CMK (cell line): ENCODE data around the gene OXSR1.
"Not testable (repeated sequence)": the region's sequence is repeated elsewhere in the genome, so short reads cannot be mapped to it uniquely, and the experiment has no call there.

Source experiments
- DNase-seq: peaks from one replicate; pipeline ENCODE4 v3.0.0-alpha.2; 2010; ENCODE audit warnings: low read depth

The OXSR1 gene

GRCh38 chr3:38226273-38226672 lies 60.9 kb downstream of the OXSR1 start:
- no peak for DNase-seq

GRCh38 chr3:38227989-38228388 lies 62.7 kb downstream of the OXSR1 start:
- DNase-seq: no peak

GRCh38 chr3:38229036-38229435 lies 63.7 kb downstream of the OXSR1 start:
- DNase-seq: no peak

- DNase-seq: no peak
These were observed 67.4 kb downstream of the OXSR1 start for GRCh38 chr3:38232701-38233100.

GRCh38 chr3:38235466-38235865 lies 70.1 kb downstream of the OXSR1 start:
- no peak for DNase-seq

- DNase-seq: no peak
These were observed 73.2 kb downstream of the OXSR1 start for GRCh38 chr3:38238416-38239008.

GRCh38 chr3:38242812-38243211 lies 77.5 kb downstream of the OXSR1 start:
- not testable (repeated sequence) for DNase-seq

GRCh38 chr3:38245930-38246329 lies 80.6 kb downstream of the OXSR1 start:
- no peak for DNase-seq

- DNase-seq: no peak
These were observed 82.2 kb downstream of the OXSR1 start for GRCh38 chr3:38247366-38248035.

- DNase-seq: no peak
These were observed 84.9 kb downstream of the OXSR1 start for GRCh38 chr3:38250198-38250597.

- DNase-seq: no peak
These were observed 85.9 kb downstream of the OXSR1 start for GRCh38 chr3:38251197-38251596.

- no peak for DNase-seq
These were observed 88.4 kb downstream of the OXSR1 start for GRCh38 chr3:38253704-38254103.

GRCh38 chr3:38254872-38255271 lies 89.5 kb downstream of the OXSR1 start:
- no peak for DNase-seq

GRCh38 chr3:38255627-38256026 lies 90.3 kb downstream of the OXSR1 start:
- no peak for DNase-seq

GRCh38 chr3:38257583-38257982 lies 92.2 kb downstream of the OXSR1 start:
- no peak for DNase-seq

GRCh38 chr3:38260474-38260873 lies 95.1 kb downstream of the OXSR1 start:
- DNase-seq: no peak

- no peak for DNase-seq
These were observed 99.0 kb downstream of the OXSR1 start for GRCh38 chr3:38264353-38264771.

- no peak for DNase-seq
These were observed 99.4 kb downstream of the OXSR1 start for GRCh38 chr3:38264779-38265178.

- no peak for DNase-seq
These were observed 100.4 kb downstream of the OXSR1 start, which contains the start of gene SLC22A13 for GRCh38 chr3:38265604-38266307. SLC22A13 (plus strand) TSS chr3:38265812; CDS start chr3:38265861, 49 bp downstream.

GRCh38 chr3:38266810-38267209 lies 101.5 kb downstream of the OXSR1 start:
- DNase-seq: no peak

- DNase-seq: peak; percentile 41
These were observed 102.3 kb downstream of the OXSR1 start for GRCh38 chr3:38267662-38268061.

- no peak for DNase-seq
These were observed 102.8 kb downstream of the OXSR1 start for GRCh38 chr3:38268087-38268486.

- no peak for DNase-seq
These were observed 103.2 kb downstream of the OXSR1 start for GRCh38 chr3:38268522-38268921.
